ENCODE results near the gene SUCLA2. TPM values are rescaled to one million over a fixed set of nuclear protein-coding genes. Genes with fewer than 3 reads are reported as not detected.

The SUCLA2 gene
- total RNA-seq, 1 experiment from 2014 or later: 39.1 TPM

DNA sequence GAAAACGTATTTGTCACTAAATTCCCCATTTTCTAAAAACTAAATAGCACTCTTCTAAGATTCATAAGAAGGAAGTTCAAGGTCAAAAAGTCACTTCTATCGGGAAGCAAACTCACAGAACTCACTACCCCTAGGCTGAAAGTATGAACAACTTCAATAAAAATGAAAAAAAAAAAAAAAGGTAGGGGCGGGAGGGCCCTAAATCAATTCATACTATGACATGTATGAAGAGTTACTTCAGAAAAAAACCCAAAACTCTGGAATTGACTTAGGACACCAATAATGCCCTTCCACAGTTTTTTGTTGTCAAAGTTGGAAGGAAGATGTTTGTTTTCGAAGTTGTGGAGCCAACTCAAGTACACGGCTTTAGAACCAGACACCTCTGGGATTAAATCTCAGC lies 1.1 kb downstream of the SUCLA2 start:
- no peaks in the 10 kb centered on the region for H3K9me3 ChIP-seq (ENCODE audit: control insufficient read depth in 1 of 2, insufficient read depth in 1 of 2, low read depth in 1 of 2, low read length in 2 of 2)
- peaks cover 10 to 17% of the 10 kb centered on the region in 2 experiments for H3K4me1 ChIP-seq (ENCODE audit: control insufficient read depth in 1 of 2, insufficient read depth in 2 of 2, low read length in 2 of 2)
- no peaks in the 10 kb centered on the region for H3K36me3 ChIP-seq (ENCODE audit: control insufficient read depth in 1 of 2, insufficient read depth in 2 of 2, low read length in 2 of 2)
- BruUV-seq (replicated peaks): no TSS peak
- POLR2A ChIA-PET: no interaction called here
- H3K9me2 ChIP-seq (ENCODE audit: insufficient read depth): no peaks in the 10 kb centered on the region
- no peak for ATAC-seq
- DNase-seq (ENCODE audit: low read depth, low spot score): no peak
- H3K9ac ChIP-seq (ENCODE audit: low read length): peak overlapping the region; percentile 84
- no peak overlapping the region for H2AFZ ChIP-seq (ENCODE audit: low read depth, low read length, poor library complexity, severe bottlenecking)
- H3K79me2 ChIP-seq (ENCODE audit: insufficient read depth, low read length): peaks cover 55% of the 10 kb centered on the region
- CTCF ChIA-PET: no interaction called here
- TF ChIP-seq CBX3 (IDR thresholded peaks at IDR 0.05; ENCODE audit: low read depth) (no peak), EZH2 (IDR thresholded peaks at IDR 0.05) (no peak), YY1 (IDR thresholded peaks at IDR 0.05; ENCODE audit: extremely low read depth, insufficient replicate concordance, low read depth, low read length) (no peak), SP1 (IDR thresholded peaks at IDR 0.05; ENCODE audit: low read depth) (no peak)
- intact Hi-C loops (cut with micrococcal nuclease): no loop called here
- no peaks in the 10 kb centered on the region for H4K20me1 ChIP-seq (ENCODE audit: insufficient read depth)
- H3K27ac ChIP-seq (ENCODE audit: low read depth, low read length): no peak overlapping the region
- H3K27me3 ChIP-seq (ENCODE audit: insufficient read depth, low read length): no peaks in the 10 kb centered on the region
- RAD21 ChIA-PET (ENCODE audit: low non-redundant PET in 1 of 2, low total read pairs in 2 of 2, uncharacterized antibody in 2 of 2, unreplicated experiment in 2 of 2): no interaction called here
- peak overlapping the region; percentile 83 for H3K4me2 ChIP-seq (ENCODE audit: low read length)
- peak overlapping the region; percentile 88 to 97 for H3K4me3 ChIP-seq (replicated peaks in 1 of 2; ENCODE audit: low read depth in 1 of 2, low read length in 2 of 2)

DNA sequence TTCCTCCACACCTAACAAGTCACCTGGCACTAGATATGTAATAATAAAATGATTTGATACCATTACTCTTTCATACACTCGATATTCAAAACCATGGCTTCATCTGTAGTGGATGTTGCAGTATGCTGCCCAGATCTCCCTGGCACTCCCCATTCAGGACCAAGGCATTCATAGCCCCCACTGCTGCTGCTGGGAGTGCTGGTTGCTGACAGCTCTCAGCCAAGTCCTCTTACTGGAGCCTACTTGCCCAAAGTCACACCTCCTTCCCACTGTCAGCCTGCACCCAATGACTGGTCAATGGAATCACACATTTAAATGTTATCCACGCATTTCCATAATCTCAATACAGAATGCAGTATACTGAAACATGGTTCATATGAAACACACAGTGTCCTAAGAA lies 3.7 kb downstream of the SUCLA2 start:
- no peaks in the 10 kb centered on the region for H3K9me3 ChIP-seq (ENCODE audit: control insufficient read depth in 1 of 2, insufficient read depth in 1 of 2, low read depth in 1 of 2, low read length in 2 of 2)
- H4K20me1 ChIP-seq (ENCODE audit: insufficient read depth): no peaks in the 10 kb centered on the region
- no peaks in the 10 kb centered on the region; a peak in 1 of 4 replicates for H3K36me3 ChIP-seq (ENCODE audit: control insufficient read depth in 1 of 2, insufficient read depth in 2 of 2, low read length in 2 of 2)
- peaks cover 60% of the 10 kb centered on the region for H3K79me2 ChIP-seq (ENCODE audit: insufficient read depth, low read length)
- H3K27ac ChIP-seq (ENCODE audit: low read depth, low read length): no peak overlapping the region
- ChIA-PET POLR2A (no interaction called here), CTCF (interaction anchor here (2.0 kb wide), 1 partner anchor 40 kb away, joined by 7 read pairs; the partner anchor contains the start of gene NUDT15), RAD21 (ENCODE audit: low non-redundant PET in 1 of 2, low total read pairs in 2 of 2, uncharacterized antibody in 2 of 2, unreplicated experiment in 2 of 2) (no interaction called here)
- no peaks in the 10 kb centered on the region for H3K9me2 ChIP-seq (ENCODE audit: insufficient read depth)
- no peak for ATAC-seq
- H3K4me2 ChIP-seq (ENCODE audit: low read length): no peak overlapping the region
- DNase-seq (ENCODE audit: low read depth, low spot score): no peak
- no TSS peak for BruUV-seq (replicated peaks)
- H3K27me3 ChIP-seq (ENCODE audit: insufficient read depth, low read length): no peaks in the 10 kb centered on the region
- no peak overlapping the region for H2AFZ ChIP-seq (ENCODE audit: low read depth, low read length, poor library complexity, severe bottlenecking)
- H3K4me3 ChIP-seq (replicated peaks in 1 of 2; ENCODE audit: low read depth in 1 of 2, low read length in 2 of 2): no peak overlapping the region
- no peak overlapping the region for H3K9ac ChIP-seq (ENCODE audit: low read length)
- peaks cover 10 to 17% of the 10 kb centered on the region in 2 experiments for H3K4me1 ChIP-seq (ENCODE audit: control insufficient read depth in 1 of 2, insufficient read depth in 2 of 2, low read length in 2 of 2)
- intact Hi-C loops (cut with micrococcal nuclease): no loop called here
- TF ChIP-seq, protein P1, sequence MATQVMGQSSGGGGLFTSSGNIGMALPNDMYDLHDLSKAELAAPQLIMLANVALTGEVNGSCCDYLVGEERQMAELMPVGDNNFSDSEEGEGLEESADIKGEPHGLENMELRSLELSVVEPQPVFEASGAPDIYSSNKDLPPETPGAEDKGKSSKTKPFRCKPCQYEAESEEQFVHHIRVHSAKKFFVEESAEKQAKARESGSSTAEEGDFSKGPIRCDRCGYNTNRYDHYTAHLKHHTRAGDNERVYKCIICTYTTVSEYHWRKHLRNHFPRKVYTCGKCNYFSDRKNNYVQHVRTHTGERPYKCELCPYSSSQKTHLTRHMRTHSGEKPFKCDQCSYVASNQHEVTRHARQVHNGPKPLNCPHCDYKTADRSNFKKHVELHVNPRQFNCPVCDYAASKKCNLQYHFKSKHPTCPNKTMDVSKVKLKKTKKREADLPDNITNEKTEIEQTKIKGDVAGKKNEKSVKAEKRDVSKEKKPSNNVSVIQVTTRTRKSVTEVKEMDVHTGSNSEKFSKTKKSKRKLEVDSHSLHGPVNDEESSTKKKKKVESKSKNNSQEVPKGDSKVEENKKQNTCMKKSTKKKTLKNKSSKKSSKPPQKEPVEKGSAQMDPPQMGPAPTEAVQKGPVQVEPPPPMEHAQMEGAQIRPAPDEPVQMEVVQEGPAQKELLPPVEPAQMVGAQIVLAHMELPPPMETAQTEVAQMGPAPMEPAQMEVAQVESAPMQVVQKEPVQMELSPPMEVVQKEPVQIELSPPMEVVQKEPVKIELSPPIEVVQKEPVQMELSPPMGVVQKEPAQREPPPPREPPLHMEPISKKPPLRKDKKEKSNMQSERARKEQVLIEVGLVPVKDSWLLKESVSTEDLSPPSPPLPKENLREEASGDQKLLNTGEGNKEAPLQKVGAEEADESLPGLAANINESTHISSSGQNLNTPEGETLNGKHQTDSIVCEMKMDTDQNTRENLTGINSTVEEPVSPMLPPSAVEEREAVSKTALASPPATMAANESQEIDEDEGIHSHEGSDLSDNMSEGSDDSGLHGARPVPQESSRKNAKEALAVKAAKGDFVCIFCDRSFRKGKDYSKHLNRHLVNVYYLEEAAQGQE (IDR thresholded peaks at IDR 0.05; ENCODE audit: low read depth): no peak
- TF ChIP-seq EGR1 (IDR thresholded peaks at IDR 0.05; ENCODE audit: low read depth) (no peak), JUND (IDR thresholded peaks at IDR 0.05) (no peak), ZNF274 (IDR thresholded peaks at IDR 0.05; ENCODE audit: low read depth, low read length) (no peak), EZH2 (IDR thresholded peaks at IDR 0.05) (no peak)
- TF ChIP-seq, protein P2, sequence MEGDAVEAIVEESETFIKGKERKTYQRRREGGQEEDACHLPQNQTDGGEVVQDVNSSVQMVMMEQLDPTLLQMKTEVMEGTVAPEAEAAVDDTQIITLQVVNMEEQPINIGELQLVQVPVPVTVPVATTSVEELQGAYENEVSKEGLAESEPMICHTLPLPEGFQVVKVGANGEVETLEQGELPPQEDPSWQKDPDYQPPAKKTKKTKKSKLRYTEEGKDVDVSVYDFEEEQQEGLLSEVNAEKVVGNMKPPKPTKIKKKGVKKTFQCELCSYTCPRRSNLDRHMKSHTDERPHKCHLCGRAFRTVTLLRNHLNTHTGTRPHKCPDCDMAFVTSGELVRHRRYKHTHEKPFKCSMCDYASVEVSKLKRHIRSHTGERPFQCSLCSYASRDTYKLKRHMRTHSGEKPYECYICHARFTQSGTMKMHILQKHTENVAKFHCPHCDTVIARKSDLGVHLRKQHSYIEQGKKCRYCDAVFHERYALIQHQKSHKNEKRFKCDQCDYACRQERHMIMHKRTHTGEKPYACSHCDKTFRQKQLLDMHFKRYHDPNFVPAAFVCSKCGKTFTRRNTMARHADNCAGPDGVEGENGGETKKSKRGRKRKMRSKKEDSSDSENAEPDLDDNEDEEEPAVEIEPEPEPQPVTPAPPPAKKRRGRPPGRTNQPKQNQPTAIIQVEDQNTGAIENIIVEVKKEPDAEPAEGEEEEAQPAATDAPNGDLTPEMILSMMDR (IDR thresholded peaks at IDR 0.05 in 2 of 3, conservative IDR thresholded peaks at IDR 0.05 in 1 of 3; ENCODE audit: borderline replicate concordance in 1 of 3, insufficient read depth in 1 of 3, low read depth in 2 of 3, low read length in 2 of 3): no peak
